MM.1S (cell line): ENCODE measurements around the gene SLC13A5.
A peak's percentile ranks its signal among the peaks of the same experiment; 100 is the strongest.

Source experiments
- DNase-seq: peaks from one replicate; pipeline ENCODE4 v3.0.0-alpha.2; 2015
- H2AFZ ChIP-seq: fragments of 300-600 bp; sonication (generic); 2 replicates; pipeline ENCODE4 v1.6.0; 2016; ENCODE audit warnings: antibody characterized with exemption, low read length
- H3F3A ChIP-seq: fragments of 300-600 bp; sonication (generic); 2 replicates; pipeline ENCODE4 v1.6.1; 2016; ENCODE audit warnings: mild to moderate bottlenecking, antibody characterized with exemption, low read length, moderate library complexity, mixed read lengths; ENCODE audit not compliant: insufficient read depth
- H3K27ac ChIP-seq: fragments of 300-600 bp; sonication (generic); 2 replicates; pipeline ENCODE4 v1.5.1; 2016; ENCODE audit warnings: mild to moderate bottlenecking, low read length
- H3K27me3 ChIP-seq: fragments of 300-600 bp; sonication (generic); replicated peaks from 2 replicates; pipeline ENCODE4 v1.6.0; 2016; ENCODE audit warnings: low read length; ENCODE audit not compliant: insufficient read depth
- H3K36me3 ChIP-seq: fragments of 300-600 bp; sonication (generic); replicated peaks from 2 replicates; pipeline ENCODE4 v1.6.1; 2016; ENCODE audit warnings: mild to moderate bottlenecking, low read length, mixed read lengths; ENCODE audit not compliant: insufficient read depth
- H3K4me1 ChIP-seq: fragments of 300-600 bp; sonication (generic); 2 replicates; pipeline ENCODE4 v1.6.1; 2016; ENCODE audit warnings: low read length, mixed read lengths
- H3K4me2 ChIP-seq: fragments of 300-600 bp; sonication (generic); 2 replicates; pipeline ENCODE4 v1.6.0; 2016; ENCODE audit warnings: low read depth, low read length
- H3K4me3 ChIP-seq: fragments of 300-600 bp; sonication (generic); 2 replicates; pipeline ENCODE4 v1.5.1; 2016; ENCODE audit warnings: low read length, mixed read lengths
- H3K79me2 ChIP-seq: fragments of 300-600 bp; sonication (generic); 2 replicates; pipeline ENCODE4 v1.6.1; 2016; ENCODE audit warnings: mixed run types, low read length, mixed read lengths
- H3K9ac ChIP-seq: fragments of 300-600 bp; sonication (generic); 2 replicates; pipeline ENCODE4 v1.6.1; 2016; ENCODE audit warnings: low read length, mixed read lengths
- H3K9me2 ChIP-seq: fragments of 300-600 bp; sonication (generic); replicated peaks from 2 replicates; pipeline ENCODE4 v1.6.1; 2016; ENCODE audit warnings: mild to moderate bottlenecking, low read length, mixed read lengths; ENCODE audit not compliant: insufficient read depth
- H3K9me3 ChIP-seq: fragments of 300-600 bp; sonication (generic); replicated peaks from 2 replicates; pipeline ENCODE4 v1.6.1; 2016; ENCODE audit warnings: mild to moderate bottlenecking, low read length, mixed read lengths; ENCODE audit not compliant: insufficient read depth
- H4K20me1 ChIP-seq: fragments of 300-600 bp; sonication (generic); 2 replicates; pipeline ENCODE4 v1.6.1; 2016; ENCODE audit warnings: mild to moderate bottlenecking, low read length, moderate library complexity, mixed read lengths; ENCODE audit not compliant: insufficient read depth
- CTCF ChIP-seq: fragments of 300-600 bp; sonication (generic); IDR thresholded peaks from 2 replicates; pipeline ENCODE4 v1.5.1; 2016; ENCODE audit warnings: antibody characterized with exemption, low read length, mixed read lengths
- EZH2 ChIP-seq: fragments of 300-600 bp; sonication (generic); optimal IDR thresholded peaks from 2 replicates; pipeline ENCODE3; 2017; ENCODE audit warnings: low read depth, mild to moderate bottlenecking, antibody characterized with exemption, low read length, mixed read lengths
- EZH2phosphoT487 ChIP-seq: fragments of 300-600 bp; sonication (generic); IDR thresholded peaks from 2 replicates; pipeline ENCODE4 v1.6.1; 2018; ENCODE audit warnings: antibody characterized with exemption, low read length

The SLC13A5 gene

GRCh38 chr17:6701719-6702118 is 11.4 kb downstream of the SLC13A5 start:
- no peak overlapping the region for H3K9ac ChIP-seq
- DNase-seq: no peak
- H3K4me1 ChIP-seq: no peaks in the 10 kb centered on the region
- H3K27ac ChIP-seq: no peak overlapping the region
- no peaks in the 10 kb centered on the region for H3K79me2 ChIP-seq
- no peaks in the 10 kb centered on the region for H3K9me2 ChIP-seq
- H3K9me3 ChIP-seq: no peaks in the 10 kb centered on the region
- TF ChIP-seq EZH2: no peak
- peak; percentile 32 for TF ChIP-seq CTCF
- TF ChIP-seq EZH2phosphoT487: no peak
- no peak overlapping the region for H3K4me3 ChIP-seq
- H3F3A ChIP-seq: no peaks in the 10 kb centered on the region
- H3K27me3 ChIP-seq: peaks cover 49% of the 10 kb centered on the region
- no peak overlapping the region for H2AFZ ChIP-seq
- no peaks in the 10 kb centered on the region for H4K20me1 ChIP-seq
- H3K4me2 ChIP-seq: no peak overlapping the region
- no peaks in the 10 kb centered on the region for H3K36me3 ChIP-seq

GRCh38 chr17:6700948-6701307 is 12.2 kb downstream of the SLC13A5 start:
- Histone ChIP-seq H3K4me3 (no peak overlapping the region), H3K27ac (no peak overlapping the region), H3K79me2 (no peaks in the 10 kb centered on the region), H3F3A (no peaks in the 10 kb centered on the region), H3K9me2 (no peaks in the 10 kb centered on the region), H3K9me3 (no peaks in the 10 kb centered on the region), H3K27me3 (peaks cover 49% of the 10 kb centered on the region), H2AFZ (no peak overlapping the region), H4K20me1 (no peaks in the 10 kb centered on the region), H3K36me3 (no peaks in the 10 kb centered on the region), H3K4me1 (no peaks in the 10 kb centered on the region), H3K4me2 (no peak overlapping the region), H3K9ac (no peak overlapping the region)
- no peak for DNase-seq
- TF ChIP-seq CTCF (no peak), EZH2phosphoT487 (no peak), EZH2 (no peak)

DNA sequence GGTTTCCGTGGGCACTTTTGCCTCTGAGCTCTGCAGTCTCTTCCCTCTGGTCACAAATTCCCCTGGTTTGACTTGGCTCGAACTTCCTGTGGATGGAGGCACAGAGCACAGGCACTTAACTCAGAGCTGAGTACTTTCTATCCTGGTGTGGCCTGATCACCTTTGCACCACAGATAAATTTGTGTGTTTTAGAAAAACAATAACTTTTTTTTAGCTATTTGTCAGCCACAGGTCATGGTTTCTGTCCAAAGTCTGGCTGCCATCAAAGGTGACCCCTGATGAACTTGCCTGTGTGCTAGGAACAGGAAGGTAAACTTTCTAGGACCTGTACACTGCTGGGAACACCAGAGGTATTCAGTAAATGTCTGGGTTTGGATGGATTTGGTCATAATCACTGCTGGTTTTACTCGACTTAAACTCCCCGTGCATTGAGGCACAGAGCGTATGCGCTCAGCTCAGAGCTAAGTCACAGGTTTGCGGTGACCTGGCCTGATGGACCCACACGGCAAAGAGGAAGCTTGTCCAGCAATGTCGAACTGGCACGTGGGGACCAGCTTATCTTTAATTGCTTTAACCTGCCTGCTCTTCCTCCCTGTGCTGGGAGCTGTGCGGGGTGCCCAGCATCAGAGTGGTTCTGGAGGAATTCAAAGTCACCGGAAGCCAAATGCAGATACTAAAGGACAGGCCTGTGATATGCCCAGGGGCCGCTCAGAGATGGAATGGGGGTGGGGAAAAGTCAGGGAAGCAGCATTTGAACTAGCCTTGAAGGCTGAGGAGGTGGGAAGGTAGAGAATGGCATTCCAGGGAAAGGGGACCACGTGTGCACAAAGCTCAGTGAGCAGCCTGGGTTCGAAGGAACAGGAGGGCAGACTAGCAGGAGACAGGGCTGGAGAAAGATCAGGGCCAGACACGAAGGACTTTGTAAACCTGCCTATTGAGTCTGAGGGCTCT is 12.9 kb downstream of the SLC13A5 start:
- Histone ChIP-seq H3K79me2 (no peaks in the 10 kb centered on the region), H3K9me3 (no peaks in the 10 kb centered on the region), H2AFZ (no peak overlapping the region), H3K4me2 (no peak overlapping the region), H3K36me3 (no peaks in the 10 kb centered on the region), H3K27ac (no peak overlapping the region), H3K9ac (no peak overlapping the region), H3K9me2 (no peaks in the 10 kb centered on the region), H3K4me1 (no peaks in the 10 kb centered on the region), H3K27me3 (peaks cover 47% of the 10 kb centered on the region), H3K4me3 (no peak overlapping the region), H3F3A (no peaks in the 10 kb centered on the region), H4K20me1 (no peaks in the 10 kb centered on the region)
- no peak for TF ChIP-seq EZH2phosphoT487
- TF ChIP-seq CTCF: no peak
- no peak for TF ChIP-seq EZH2
- DNase-seq: no peak
